ENCODE data around the gene FAM117B. TPM values are rescaled to one million over a fixed set of nuclear protein-coding genes. Genes with fewer than 3 reads are reported as not detected.

Gene FAM117B
- polyA plus RNA-seq, 1 donor (not counting 4 experiments of a cell fraction or from before 2014, with no cell fraction given), result 1.9 TPM

DNA sequence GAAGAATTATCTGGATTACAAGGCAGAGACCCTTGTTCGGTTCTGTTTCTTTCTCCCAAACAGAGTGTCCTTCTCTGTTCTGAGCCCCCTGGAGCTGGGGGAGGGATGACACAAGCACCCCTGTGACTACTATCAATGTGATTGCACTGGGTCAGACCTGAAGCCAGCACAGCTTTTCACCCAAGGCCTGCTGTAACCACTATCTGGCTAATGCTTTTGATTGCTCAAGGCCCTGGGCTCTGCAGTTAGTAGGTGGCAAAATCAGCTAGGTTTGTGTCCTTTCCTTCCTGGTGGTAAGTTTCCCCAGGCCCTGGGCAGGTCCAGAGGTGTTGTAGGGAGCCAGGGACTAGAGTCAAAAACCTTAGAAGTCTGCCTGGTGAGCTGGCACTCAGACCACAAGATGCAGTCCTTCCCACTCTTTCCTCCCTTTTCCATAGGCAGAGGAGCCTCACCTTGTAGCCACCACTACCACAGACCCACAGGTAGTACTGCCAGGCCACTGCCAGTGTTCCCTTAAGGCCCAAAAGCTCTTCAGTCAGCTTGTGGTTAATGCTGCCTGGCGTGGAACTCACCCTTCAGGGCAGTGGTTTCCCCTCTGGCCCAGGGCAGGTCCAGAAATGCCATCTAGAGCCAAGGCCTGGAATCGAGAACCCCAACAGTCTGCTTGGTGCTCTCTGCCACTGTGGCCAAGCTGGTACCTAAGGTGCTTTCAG lies 83.0 kb downstream of the FAM117B start:
- H3K4me3 ChIP-seq (ENCODE audit: control insufficient read depth in 2 of 3, extremely low read depth in 1 of 3, insufficient read depth in 2 of 3, low read depth in 1 of 3, low read length in 3 of 3), result no peak overlapping the region
- no peaks in the 10 kb centered on the region for H3K27me3 ChIP-seq (ENCODE audit: control insufficient read depth, extremely low read depth, insufficient read depth, low read length)
- no peak overlapping the region for H3K9ac ChIP-seq (ENCODE audit: control insufficient read depth, extremely low read depth, insufficient read depth, low read length)
- no peak overlapping the region for H2AFZ ChIP-seq (ENCODE audit: control insufficient read depth, low read length)
- H3K9me1 ChIP-seq (ENCODE audit: control insufficient read depth, extremely low read depth, insufficient read depth, low read length), result no peaks in the 10 kb centered on the region
- peak overlapping the region; percentile 9 for H3K27ac ChIP-seq (ENCODE audit: control insufficient read depth, insufficient read depth, low read length)
- DNase-seq (ENCODE audit: low read depth, low spot score), result no peak
- dilution Hi-C loops (cut with MboI; ENCODE audit: extremely low pct_ligation_motif_present, low sequenced_read_pairs), result no loop called here
- H3K4me2 ChIP-seq (ENCODE audit: control insufficient read depth, extremely low read depth, insufficient read depth, low read depth, low read length), result peak overlapping the region; percentile 0
- H3K79me2 ChIP-seq (ENCODE audit: control insufficient read depth, insufficient read depth, low read length), result no peaks in the 10 kb centered on the region
- H3K9me3 ChIP-seq (ENCODE audit: control insufficient read depth, low read depth, low read length), result no peaks in the 10 kb centered on the region
- H3K4me1 ChIP-seq (ENCODE audit: control insufficient read depth, extremely low read depth, insufficient read depth, low read length), result peaks cover 20% of the 10 kb centered on the region
- no peak for TF ChIP-seq EZH2 (IDR thresholded peaks at IDR 0.05; ENCODE audit: low read length)
- TF ChIP-seq, protein P1, sequence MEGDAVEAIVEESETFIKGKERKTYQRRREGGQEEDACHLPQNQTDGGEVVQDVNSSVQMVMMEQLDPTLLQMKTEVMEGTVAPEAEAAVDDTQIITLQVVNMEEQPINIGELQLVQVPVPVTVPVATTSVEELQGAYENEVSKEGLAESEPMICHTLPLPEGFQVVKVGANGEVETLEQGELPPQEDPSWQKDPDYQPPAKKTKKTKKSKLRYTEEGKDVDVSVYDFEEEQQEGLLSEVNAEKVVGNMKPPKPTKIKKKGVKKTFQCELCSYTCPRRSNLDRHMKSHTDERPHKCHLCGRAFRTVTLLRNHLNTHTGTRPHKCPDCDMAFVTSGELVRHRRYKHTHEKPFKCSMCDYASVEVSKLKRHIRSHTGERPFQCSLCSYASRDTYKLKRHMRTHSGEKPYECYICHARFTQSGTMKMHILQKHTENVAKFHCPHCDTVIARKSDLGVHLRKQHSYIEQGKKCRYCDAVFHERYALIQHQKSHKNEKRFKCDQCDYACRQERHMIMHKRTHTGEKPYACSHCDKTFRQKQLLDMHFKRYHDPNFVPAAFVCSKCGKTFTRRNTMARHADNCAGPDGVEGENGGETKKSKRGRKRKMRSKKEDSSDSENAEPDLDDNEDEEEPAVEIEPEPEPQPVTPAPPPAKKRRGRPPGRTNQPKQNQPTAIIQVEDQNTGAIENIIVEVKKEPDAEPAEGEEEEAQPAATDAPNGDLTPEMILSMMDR (optimal IDR thresholded peaks at IDR 0.05 in 1 of 3, IDR thresholded peaks at IDR 0.05 in 1 of 3, conservative IDR thresholded peaks at IDR 0.05 in 1 of 3; ENCODE audit: extremely low read depth in 1 of 3, insufficient read depth in 2 of 3, low read length in 3 of 3), result peak in 1 of 3 experiments; percentile 4
- FAIRE-seq, result peak; percentile 93
- H3K36me3 ChIP-seq (ENCODE audit: control insufficient read depth in 2 of 2, extremely low read depth in 1 of 2, insufficient read depth in 2 of 2, low read length in 2 of 2), result no peaks in the 10 kb centered on the region
- no peaks in the 10 kb centered on the region for H4K20me1 ChIP-seq (ENCODE audit: control insufficient read depth, extremely low read depth, insufficient read depth, low read length)

DNA sequence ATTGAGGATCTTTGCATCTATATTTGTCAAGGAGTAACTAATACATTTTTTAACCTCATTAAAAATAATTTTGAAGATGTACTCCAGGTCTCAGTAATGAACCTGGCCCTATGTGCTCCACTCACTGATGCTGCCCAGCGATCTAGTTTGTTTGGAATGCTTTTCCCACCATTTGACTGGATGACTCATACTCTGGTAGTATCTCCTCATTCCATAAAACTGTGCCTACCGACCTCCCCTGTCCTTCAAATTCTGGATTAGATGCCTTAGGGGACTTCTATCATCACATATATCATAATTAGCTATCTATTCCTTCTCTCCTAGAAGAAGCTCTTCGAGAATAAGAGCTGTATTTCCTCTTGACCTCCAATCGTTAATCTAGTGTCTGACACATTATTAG lies 83.8 kb downstream of the FAM117B start:
- no peaks in the 10 kb centered on the region for H3K79me2 ChIP-seq (ENCODE audit: control insufficient read depth, insufficient read depth, low read length)
- no peak overlapping the region for H2AFZ ChIP-seq (ENCODE audit: control insufficient read depth, low read length)
- no peaks in the 10 kb centered on the region for H3K27me3 ChIP-seq (ENCODE audit: control insufficient read depth, extremely low read depth, insufficient read depth, low read length)
- peaks cover 20% of the 10 kb centered on the region for H3K4me1 ChIP-seq (ENCODE audit: control insufficient read depth, extremely low read depth, insufficient read depth, low read length)
- FAIRE-seq, result peak; percentile 23
- no peak overlapping the region for H3K4me3 ChIP-seq (ENCODE audit: control insufficient read depth in 2 of 3, extremely low read depth in 1 of 3, insufficient read depth in 2 of 3, low read depth in 1 of 3, low read length in 3 of 3)
- H3K27ac ChIP-seq (ENCODE audit: control insufficient read depth, insufficient read depth, low read length), result no peak overlapping the region
- no peaks in the 10 kb centered on the region for H3K9me3 ChIP-seq (ENCODE audit: control insufficient read depth, low read depth, low read length)
- dilution Hi-C loops (cut with MboI; ENCODE audit: extremely low pct_ligation_motif_present, low sequenced_read_pairs), result no loop called here
- H3K9ac ChIP-seq (ENCODE audit: control insufficient read depth, extremely low read depth, insufficient read depth, low read length), result no peak overlapping the region
- no peak for DNase-seq (ENCODE audit: low read depth, low spot score)
- no peaks in the 10 kb centered on the region for H4K20me1 ChIP-seq (ENCODE audit: control insufficient read depth, extremely low read depth, insufficient read depth, low read length)
- TF ChIP-seq EZH2 (IDR thresholded peaks at IDR 0.05; ENCODE audit: low read length), result no peak
- TF ChIP-seq, protein P1 (optimal IDR thresholded peaks at IDR 0.05 in 1 of 3, IDR thresholded peaks at IDR 0.05 in 1 of 3, conservative IDR thresholded peaks at IDR 0.05 in 1 of 3; ENCODE audit: extremely low read depth in 1 of 3, insufficient read depth in 2 of 3, low read length in 3 of 3), result no peak
- H3K36me3 ChIP-seq (ENCODE audit: control insufficient read depth in 2 of 2, extremely low read depth in 1 of 2, insufficient read depth in 2 of 2, low read length in 2 of 2), result no peaks in the 10 kb centered on the region
- no peaks in the 10 kb centered on the region for H3K9me1 ChIP-seq (ENCODE audit: control insufficient read depth, extremely low read depth, insufficient read depth, low read length)
- H3K4me2 ChIP-seq (ENCODE audit: control insufficient read depth, extremely low read depth, insufficient read depth, low read depth, low read length), result no peak overlapping the region
